ENCODE measurements around the gene LFNG. TPM values are rescaled to one million over a fixed set of nuclear protein-coding genes. Genes with fewer than 3 reads are reported as not detected.
A peak's percentile ranks its signal among the peaks of the same experiment; 100 is the strongest.

The LFNG gene
- polyA plus RNA-seq, 2 of the 4 experiments (the other 2 are of a cell fraction) = 2.3 to 7.3 TPM

DNA sequence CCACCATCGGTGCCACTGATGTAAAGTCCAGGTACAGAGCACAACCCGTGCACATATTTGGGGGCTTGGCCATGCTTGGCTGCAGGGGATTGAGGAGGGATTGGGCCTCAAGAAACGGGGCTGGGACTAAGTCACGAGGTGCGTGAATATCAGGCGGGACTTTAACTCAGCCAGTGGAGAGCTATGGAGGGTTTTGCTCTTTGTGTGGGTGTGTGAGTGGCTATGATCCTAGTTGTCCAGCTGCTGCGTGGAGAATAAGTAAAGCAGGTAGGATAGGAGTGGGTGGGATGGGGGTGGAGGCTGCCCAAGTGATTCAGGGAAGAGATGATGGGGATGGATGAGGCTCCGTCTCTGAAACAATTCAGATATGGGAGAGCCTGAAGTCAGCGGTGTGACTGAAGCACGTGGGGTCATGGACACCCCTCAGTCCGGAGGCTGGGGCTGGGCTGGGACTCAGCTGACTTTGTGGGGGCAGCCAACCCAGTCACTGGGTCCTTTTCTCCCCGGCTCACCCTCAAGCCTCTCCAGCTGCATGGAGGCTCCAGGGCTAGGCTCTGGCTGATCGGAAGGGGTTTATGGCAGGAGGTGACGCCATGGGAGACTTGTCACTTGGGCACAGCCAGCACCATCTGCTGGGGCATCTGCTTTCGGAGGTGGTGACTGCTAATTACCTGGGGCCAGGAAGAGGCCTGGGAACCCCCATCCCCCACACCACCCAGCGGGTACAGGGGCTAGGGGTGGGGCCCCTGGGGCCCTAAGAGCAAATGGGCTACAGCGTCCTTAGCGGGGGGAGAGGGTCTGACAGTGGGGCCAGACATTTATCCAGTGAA is 1.7 kb upstream of the LFNG start (continued):
- no peak for TF ChIP-seq KDM5A (IDR thresholded peaks at IDR 0.05)
- TF ChIP-seq JUNB (IDR thresholded peaks at IDR 0.05) = no peak

DNA sequence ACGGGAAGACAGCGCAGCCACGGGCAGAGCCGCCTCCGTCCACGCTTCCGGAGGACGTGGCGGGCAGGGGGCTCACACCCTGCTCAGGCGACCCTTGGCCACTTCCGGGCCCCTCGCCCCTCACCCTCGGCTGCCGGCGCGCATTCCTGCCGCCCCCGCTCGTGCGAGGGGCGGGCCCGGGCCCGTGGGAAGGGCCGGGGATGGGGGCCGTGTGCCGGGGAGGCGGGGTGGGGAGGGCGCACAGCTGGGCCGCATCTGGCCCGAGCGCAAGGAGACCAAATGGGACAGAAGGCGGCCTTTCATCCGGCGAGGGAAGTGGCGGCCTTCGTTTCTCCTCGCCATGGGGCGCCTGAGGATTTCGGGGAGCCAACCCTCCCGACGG is 846 bp upstream of the LFNG start:
- ATAC-seq (no peak), FAIRE-seq (no peak), DNase-seq (ENCODE audit: low read depth in 1 of 2, low spot score in 1 of 2) (no peak)
- ChIA-PET POLR2A (no interaction called here), CTCF (no interaction called here)
- Histone ChIP-seq H3K4me3 (peak overlapping the region; percentile 55; the same call in 2 of the 3 replicates), H3K9me3 (no peaks in the 10 kb centered on the region), H3K27ac (peak overlapping the region; percentile 83 to 95), H3K4me1 (peaks cover 59% of the 10 kb centered on the region), H3K4me2 (peak overlapping the region; percentile 99)
- 91% methylated on average over 38 of the region's 41 CpGs for WGBS (ENCODE audit: missing lambda C conversion rate)
- no peak for TF ChIP-seq HOXB13 (CRISPR knock-in tag; IDR thresholded peaks at IDR 0.05; ENCODE audit: low read depth)
- TF ChIP-seq, protein P1, sequence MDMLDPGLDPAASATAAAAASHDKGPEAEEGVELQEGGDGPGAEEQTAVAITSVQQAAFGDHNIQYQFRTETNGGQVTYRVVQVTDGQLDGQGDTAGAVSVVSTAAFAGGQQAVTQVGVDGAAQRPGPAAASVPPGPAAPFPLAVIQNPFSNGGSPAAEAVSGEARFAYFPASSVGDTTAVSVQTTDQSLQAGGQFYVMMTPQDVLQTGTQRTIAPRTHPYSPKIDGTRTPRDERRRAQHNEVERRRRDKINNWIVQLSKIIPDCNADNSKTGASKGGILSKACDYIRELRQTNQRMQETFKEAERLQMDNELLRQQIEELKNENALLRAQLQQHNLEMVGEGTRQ (IDR thresholded peaks at IDR 0.05) = no peak
- no peak for TF ChIP-seq MAZ (IDR thresholded peaks at IDR 0.05; ENCODE audit: borderline replicate concordance, low read depth, low read length)
- no peak for TF ChIP-seq CHD4 (IDR thresholded peaks at IDR 0.05; ENCODE audit: borderline replicate concordance)
- TF ChIP-seq RNF2 (IDR thresholded peaks at IDR 0.05; ENCODE audit: borderline replicate concordance, low read depth) = no peak
- no peak for TF ChIP-seq ZC3H11A (IDR thresholded peaks at IDR 0.05)
- no peak for TF ChIP-seq EHMT2 (IDR thresholded peaks at IDR 0.05; ENCODE audit: low read depth)
- no peak for TF ChIP-seq FOSB (CRISPR knock-in tag; IDR thresholded peaks at IDR 0.05)
- TF ChIP-seq KDM1A (IDR thresholded peaks at IDR 0.05; ENCODE audit: low read depth) = no peak
- TF ChIP-seq BHLHE40 (IDR thresholded peaks at IDR 0.05; ENCODE audit: low read depth, low read length) = no peak
- TF ChIP-seq HOXB5 (CRISPR knock-in tag; IDR thresholded peaks at IDR 0.05) = no peak
- no peak for TF ChIP-seq EP300 (IDR thresholded peaks at IDR 0.05)
- TF ChIP-seq, protein P2, sequence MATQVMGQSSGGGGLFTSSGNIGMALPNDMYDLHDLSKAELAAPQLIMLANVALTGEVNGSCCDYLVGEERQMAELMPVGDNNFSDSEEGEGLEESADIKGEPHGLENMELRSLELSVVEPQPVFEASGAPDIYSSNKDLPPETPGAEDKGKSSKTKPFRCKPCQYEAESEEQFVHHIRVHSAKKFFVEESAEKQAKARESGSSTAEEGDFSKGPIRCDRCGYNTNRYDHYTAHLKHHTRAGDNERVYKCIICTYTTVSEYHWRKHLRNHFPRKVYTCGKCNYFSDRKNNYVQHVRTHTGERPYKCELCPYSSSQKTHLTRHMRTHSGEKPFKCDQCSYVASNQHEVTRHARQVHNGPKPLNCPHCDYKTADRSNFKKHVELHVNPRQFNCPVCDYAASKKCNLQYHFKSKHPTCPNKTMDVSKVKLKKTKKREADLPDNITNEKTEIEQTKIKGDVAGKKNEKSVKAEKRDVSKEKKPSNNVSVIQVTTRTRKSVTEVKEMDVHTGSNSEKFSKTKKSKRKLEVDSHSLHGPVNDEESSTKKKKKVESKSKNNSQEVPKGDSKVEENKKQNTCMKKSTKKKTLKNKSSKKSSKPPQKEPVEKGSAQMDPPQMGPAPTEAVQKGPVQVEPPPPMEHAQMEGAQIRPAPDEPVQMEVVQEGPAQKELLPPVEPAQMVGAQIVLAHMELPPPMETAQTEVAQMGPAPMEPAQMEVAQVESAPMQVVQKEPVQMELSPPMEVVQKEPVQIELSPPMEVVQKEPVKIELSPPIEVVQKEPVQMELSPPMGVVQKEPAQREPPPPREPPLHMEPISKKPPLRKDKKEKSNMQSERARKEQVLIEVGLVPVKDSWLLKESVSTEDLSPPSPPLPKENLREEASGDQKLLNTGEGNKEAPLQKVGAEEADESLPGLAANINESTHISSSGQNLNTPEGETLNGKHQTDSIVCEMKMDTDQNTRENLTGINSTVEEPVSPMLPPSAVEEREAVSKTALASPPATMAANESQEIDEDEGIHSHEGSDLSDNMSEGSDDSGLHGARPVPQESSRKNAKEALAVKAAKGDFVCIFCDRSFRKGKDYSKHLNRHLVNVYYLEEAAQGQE (IDR thresholded peaks at IDR 0.05) = no peak

DNA sequence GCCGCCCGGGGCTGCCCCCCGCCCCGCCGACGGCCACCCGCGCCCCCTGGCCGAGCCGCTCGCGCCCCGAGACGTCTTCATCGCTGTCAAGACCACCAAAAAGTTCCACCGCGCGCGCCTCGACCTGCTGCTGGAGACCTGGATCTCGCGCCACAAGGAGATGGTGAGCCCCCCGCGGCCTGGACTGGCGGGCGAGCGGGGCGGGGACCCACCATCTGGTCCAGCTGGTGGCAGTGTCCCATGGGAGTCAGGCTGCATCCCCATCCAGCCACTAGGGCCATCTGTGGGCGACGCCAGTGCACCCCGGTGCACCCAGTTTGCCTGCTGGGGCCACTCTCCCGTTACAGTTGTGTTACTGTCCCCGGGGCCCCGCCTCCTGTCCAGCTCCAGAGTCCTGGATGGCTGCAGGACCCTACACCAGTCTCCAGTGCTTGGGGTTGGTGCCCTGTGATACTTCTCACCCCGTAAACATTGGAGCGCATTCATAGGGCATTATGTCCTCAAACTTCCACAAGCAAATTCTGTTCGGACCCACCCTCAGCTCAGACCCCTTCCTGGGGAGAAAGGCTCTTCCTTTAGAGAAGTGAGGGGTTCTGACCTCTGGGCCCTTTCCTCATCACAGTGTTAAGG is 672 bp downstream of the LFNG start:
- Histone ChIP-seq H3K4me3 (peak overlapping the region; percentile 55), H3K4me1 (peaks cover 74% of the 10 kb centered on the region), H3K9me3 (no peaks in the 10 kb centered on the region), H3K27ac (peak overlapping the region; percentile 43 to 95; a peak in 5 of 6 replicates), H3K4me2 (peak overlapping the region; percentile 99)
- peak; percentile 39 to 40 for ATAC-seq
- no peak for FAIRE-seq
- ChIA-PET CTCF (interaction anchor here (0.7 to 1.4 kb wide), 3 partner anchors 38 to 52 kb away, joined by 3 to 4 read pairs (median 3); partner anchors contain the start of gene IQCE), POLR2A (interaction anchor here (0.7 kb wide), 1 partner anchor 24 kb away, joined by 3 read pairs; no protein-coding TSS in a partner anchor)
- TF ChIP-seq ZSCAN20 (CRISPR knock-in tag; IDR thresholded peaks at IDR 0.05) (no peak), SMC3 (IDR thresholded peaks at IDR 0.05) (no peak), POLR2AphosphoS2 (conservative IDR thresholded peaks at IDR 0.05; ENCODE audit: low read length) (no peak), ZFP36 (IDR thresholded peaks at IDR 0.05; ENCODE audit: borderline replicate concordance, partially characterized antibody) (no peak), HOXB13 (CRISPR knock-in tag; IDR thresholded peaks at IDR 0.05; ENCODE audit: low read depth) (no peak), CBX2 (IDR thresholded peaks at IDR 0.05; ENCODE audit: borderline replicate concordance, low read depth) (no peak)
- TF ChIP-seq, protein P2 (IDR thresholded peaks at IDR 0.05) = no peak
- DNase-seq (ENCODE audit: low read depth in 1 of 2, low spot score in 1 of 2) = peak; percentile 55 to 79
- WGBS (ENCODE audit: missing lambda C conversion rate) = 9% methylated on average over 9 of the region's 37 CpGs
